Panc1 (cell line): ENCODE results near the gene ADGRV1.

Experiments
- CTCF ChIP-seq: fragments of 450-650 bp; IDR thresholded peaks from 2 replicates; pipeline ENCODE4 v1.5.1; 2017; ENCODE audit warnings: mild to moderate bottlenecking
- POLR2AphosphoS5 ChIP-seq: IDR thresholded peaks from 2 replicates; pipeline ENCODE4 v1.6.1; 2012; ENCODE audit warnings: mild to moderate bottlenecking, low read depth, low read length, moderate library complexity

- TF ChIP-seq CTCF (no peak), POLR2AphosphoS5 (no peak)
These were observed 506.9 kb downstream of the ADGRV1 start for GRCh38 chr5:91065496-91065895.
